ENCODE data around the gene PTGS2. TPM values are rescaled to one million over a fixed set of nuclear protein-coding genes. Genes with fewer than 3 reads are reported as not detected.

PTGS2 gene
- polyA plus RNA-seq (2012; ENCODE audit: low read depth, missing spikeins) = 0.08 TPM

- TF ChIP-seq PAX5 (IDR thresholded peaks at IDR 0.05; ENCODE audit: insufficient read depth, low read length, severe bottlenecking) = no peak
- DNase-seq (ENCODE audit: insufficient read length, low spot score) (peak; percentile 42), FAIRE-seq (peak; percentile 43)
These were observed at the start of gene PTGS2 for GRCh38 chr1:186680245-186681061. PTGS2 (minus strand) TSS chr1:186680423; CDS start chr1:186680290, 133 bp downstream.

- FAIRE-seq (peak; percentile 45), DNase-seq (ENCODE audit: insufficient read length, low spot score) (peak; percentile 19)
- TF ChIP-seq POLR2A (IDR thresholded peaks at IDR 0.05; ENCODE audit: low read depth, low read length) (no peak), PAX5 (IDR thresholded peaks at IDR 0.05; ENCODE audit: insufficient read depth, low read length, severe bottlenecking) (no peak), SPI1 (IDR thresholded peaks at IDR 0.05; ENCODE audit: low read depth, low read length) (no peak), TAF1 (IDR thresholded peaks at IDR 0.05; ENCODE audit: low read depth, low read length) (no peak), POLR2AphosphoS5 (IDR thresholded peaks at IDR 0.05; ENCODE audit: low read depth, low read length) (no peak), POU2F2 (IDR thresholded peaks at IDR 0.05; ENCODE audit: low read depth, low read length) (no peak)
These were observed 42.6 kb upstream of the PTGS2 start for GRCh38 chr1:186722711-186723309.

GRCh38 chr1:186717286-186717685 lies 37.1 kb upstream of the PTGS2 start:
- FAIRE-seq = no peak
- no peak for DNase-seq (ENCODE audit: insufficient read length, low spot score)
- TF ChIP-seq POLR2A (IDR thresholded peaks at IDR 0.05; ENCODE audit: low read depth, low read length) (no peak), POU2F2 (IDR thresholded peaks at IDR 0.05; ENCODE audit: low read depth, low read length) (no peak), PAX5 (IDR thresholded peaks at IDR 0.05; ENCODE audit: insufficient read depth, low read length, severe bottlenecking) (no peak), TAF1 (IDR thresholded peaks at IDR 0.05; ENCODE audit: low read depth, low read length) (no peak), SPI1 (IDR thresholded peaks at IDR 0.05; ENCODE audit: low read depth, low read length) (no peak)

GRCh38 chr1:186715887-186716809 lies 35.9 kb upstream of the PTGS2 start:
- DNase-seq (ENCODE audit: insufficient read length, low spot score) (no peak), FAIRE-seq (no peak)
- TF ChIP-seq PAX5 (IDR thresholded peaks at IDR 0.05; ENCODE audit: insufficient read depth, low read length, severe bottlenecking) (no peak), SPI1 (IDR thresholded peaks at IDR 0.05; ENCODE audit: low read depth, low read length) (no peak), POLR2AphosphoS5 (IDR thresholded peaks at IDR 0.05; ENCODE audit: low read depth, low read length) (no peak), POU2F2 (IDR thresholded peaks at IDR 0.05; ENCODE audit: low read depth, low read length) (no peak), POLR2A (IDR thresholded peaks at IDR 0.05; ENCODE audit: low read depth, low read length) (no peak), TAF1 (IDR thresholded peaks at IDR 0.05; ENCODE audit: low read depth, low read length) (no peak)

GRCh38 chr1:186710696-186711095 lies 30.5 kb upstream of the PTGS2 start:
- DNase-seq (ENCODE audit: insufficient read length, low spot score) = no peak
- TF ChIP-seq SPI1 (IDR thresholded peaks at IDR 0.05; ENCODE audit: low read depth, low read length) (no peak), PAX5 (IDR thresholded peaks at IDR 0.05; ENCODE audit: insufficient read depth, low read length, severe bottlenecking) (no peak), TAF1 (IDR thresholded peaks at IDR 0.05; ENCODE audit: low read depth, low read length) (no peak), POLR2A (IDR thresholded peaks at IDR 0.05; ENCODE audit: low read depth, low read length) (no peak), POU2F2 (IDR thresholded peaks at IDR 0.05; ENCODE audit: low read depth, low read length) (no peak), POLR2AphosphoS5 (IDR thresholded peaks at IDR 0.05; ENCODE audit: low read depth, low read length) (no peak)
- FAIRE-seq = no peak

GRCh38 chr1:186708694-186709097 lies 28.5 kb upstream of the PTGS2 start:
- no peak for FAIRE-seq
- TF ChIP-seq PAX5 (IDR thresholded peaks at IDR 0.05; ENCODE audit: insufficient read depth, low read length, severe bottlenecking) = no peak
- TF ChIP-seq POLR2AphosphoS5 (IDR thresholded peaks at IDR 0.05; ENCODE audit: low read depth, low read length) = no peak
- TF ChIP-seq POLR2A (IDR thresholded peaks at IDR 0.05; ENCODE audit: low read depth, low read length) = no peak
- no peak for TF ChIP-seq POU2F2 (IDR thresholded peaks at IDR 0.05; ENCODE audit: low read depth, low read length)
- TF ChIP-seq SPI1 (IDR thresholded peaks at IDR 0.05; ENCODE audit: low read depth, low read length) = no peak
- no peak for TF ChIP-seq TAF1 (IDR thresholded peaks at IDR 0.05; ENCODE audit: low read depth, low read length)
- no peak for DNase-seq (ENCODE audit: insufficient read length, low spot score)

GRCh38 chr1:186703209-186703766 lies 23.1 kb upstream of the PTGS2 start:
- no peak for TF ChIP-seq POU2F2 (IDR thresholded peaks at IDR 0.05; ENCODE audit: low read depth, low read length)
- TF ChIP-seq TAF1 (IDR thresholded peaks at IDR 0.05; ENCODE audit: low read depth, low read length) = no peak
- no peak for TF ChIP-seq SPI1 (IDR thresholded peaks at IDR 0.05; ENCODE audit: low read depth, low read length)
- no peak for TF ChIP-seq POLR2AphosphoS5 (IDR thresholded peaks at IDR 0.05; ENCODE audit: low read depth, low read length)
- TF ChIP-seq PAX5 (IDR thresholded peaks at IDR 0.05; ENCODE audit: insufficient read depth, low read length, severe bottlenecking) = no peak
- no peak for TF ChIP-seq POLR2A (IDR thresholded peaks at IDR 0.05; ENCODE audit: low read depth, low read length)
- no peak for DNase-seq (ENCODE audit: insufficient read length, low spot score)
- no peak for FAIRE-seq

- no peak for FAIRE-seq
These were observed 20.5 kb upstream of the PTGS2 start for GRCh38 chr1:186700722-186701121.

More at GRCh38 chr1:186700722-186701121, 20.5 kb upstream of the PTGS2 start:
- TF ChIP-seq POU2F2 (IDR thresholded peaks at IDR 0.05; ENCODE audit: low read depth, low read length) = no peak
- no peak for TF ChIP-seq POLR2AphosphoS5 (IDR thresholded peaks at IDR 0.05; ENCODE audit: low read depth, low read length)
- no peak for TF ChIP-seq TAF1 (IDR thresholded peaks at IDR 0.05; ENCODE audit: low read depth, low read length)
- no peak for TF ChIP-seq SPI1 (IDR thresholded peaks at IDR 0.05; ENCODE audit: low read depth, low read length)
- no peak for TF ChIP-seq POLR2A (IDR thresholded peaks at IDR 0.05; ENCODE audit: low read depth, low read length)
- TF ChIP-seq PAX5 (IDR thresholded peaks at IDR 0.05; ENCODE audit: insufficient read depth, low read length, severe bottlenecking) = no peak
- DNase-seq (ENCODE audit: insufficient read length, low spot score) = no peak

Data from GM12891 (cell line).